Measurements from ENCODE around the gene SYTL3. TPM values are rescaled to one million over a fixed set of nuclear protein-coding genes. Genes with fewer than 3 reads are reported as not detected.
"Not testable (repeated sequence)": the region's sequence is repeated elsewhere in the genome, so short reads cannot be mapped to it uniquely, and the experiment has no call there.

Gene SYTL3
- total and polyA plus RNA-seq, 10 donors = 5.9 to 48.3 (median 17.9) TPM

GRCh38 chr6:158789115-158789917, 139.5 kb downstream of the SYTL3 start:
- no peaks in the 10 kb centered on the region for H3K9me3 ChIP-seq
- no peaks in the 10 kb centered on the region for H3K27me3 ChIP-seq (replicated peaks in 1 of 7)
- DNase-seq = no peak
- TF ChIP-seq POLR2A (IDR thresholded peaks at IDR 0.05) (no peak), POLR2AphosphoS5 (IDR thresholded peaks at IDR 0.05) (peak in 2 of 3 donors; percentile 64 to 87), CTCF (IDR thresholded peaks at IDR 0.05 in 8 of 11, conservative IDR thresholded peaks at IDR 0.05 in 3 of 11) (peak in 1 of 11 experiments; percentile 10)
- peak overlapping the region; percentile 36 to 85 (median 65) for H3K27ac ChIP-seq
- H3K36me3 ChIP-seq = peaks cover 6 to 50% (median 46%) of the 10 kb centered on the region in 6 donors
- WGBS, 5 donors = 45 to 54% (median 52%) methylated on average over 11 of the region's 11 CpGs
- H3K4me3 ChIP-seq = peak overlapping the region in 1 of 8 donors; percentile 6
- intact Hi-C loops (cut with DNase I; ENCODE audit: low total_unique reads) = loop anchor here (10.0 kb wide), 2 partner anchors 65 to 185 kb away; no protein-coding TSS in a partner anchor
- H3K4me1 ChIP-seq = peaks cover 17 to 75% (median 53%) of the 10 kb centered on the region in 6 donors

- DNase-seq = no peak
- TF ChIP-seq POLR2A (IDR thresholded peaks at IDR 0.05) (no peak), POLR2AphosphoS5 (IDR thresholded peaks at IDR 0.05) (no peak), CTCF (IDR thresholded peaks at IDR 0.05 in 8 of 11, conservative IDR thresholded peaks at IDR 0.05 in 3 of 11) (no peak)
Measured at GRCh38 chr6:158791274-158791855, 141.5 kb downstream of the SYTL3 start.

GRCh38 chr6:158792505-158792904, 142.7 kb downstream of the SYTL3 start:
- intact Hi-C loops (cut with DNase I; ENCODE audit: low total_unique reads); H3K9me3 ChIP-seq; DNase-seq; H3K4me3 ChIP-seq; H3K27me3 ChIP-seq (replicated peaks in 1 of 7): not testable (repeated sequence)
- peaks cover 0 to 26% (median 15%) of the 10 kb centered on the region in 6 donors for H3K36me3 ChIP-seq
- peaks cover 24 to 98% (median 81%) of the 10 kb centered on the region in 6 donors for H3K4me1 ChIP-seq
- peak overlapping the region in 2 of 8 donors; percentile 7 to 36 for H3K27ac ChIP-seq
- WGBS, 5 donors = 79 to 87% (median 83%) methylated on average over 10 of the region's 10 CpGs

More at GRCh38 chr6:158791274-158791855, 141.5 kb downstream of the SYTL3 start:
- Histone ChIP-seq H3K9me3 (no peaks in the 10 kb centered on the region), H3K4me3 (no peak overlapping the region), H3K27me3 (replicated peaks in 1 of 7) (no peaks in the 10 kb centered on the region), H3K36me3 (peaks cover 0 to 37% (median 26%) of the 10 kb centered on the region in 6 donors), H3K27ac (peak overlapping the region in 2 of 8 donors; percentile 12 to 36), H3K4me1 (peaks cover 21 to 95% (median 73%) of the 10 kb centered on the region in 6 donors)
- intact Hi-C loops (cut with DNase I; ENCODE audit: low total_unique reads) = no loop called here
- WGBS, 5 donors = 75 to 83% (median 82%) methylated on average over 5 to 7 of the region's 7 CpGs

- DNase-seq = no peak
- no peaks in the 10 kb centered on the region for H3K27me3 ChIP-seq (replicated peaks in 1 of 7)
- no peak overlapping the region for H3K4me3 ChIP-seq
- TF ChIP-seq CTCF (IDR thresholded peaks at IDR 0.05 in 8 of 11, conservative IDR thresholded peaks at IDR 0.05 in 3 of 11) (peak in 9 of 11 experiments; percentile 24 to 53 (median 39)), POLR2AphosphoS5 (IDR thresholded peaks at IDR 0.05) (no peak)
- peaks cover 0 to 16% (median 6%) of the 10 kb centered on the region in 6 donors for H3K36me3 ChIP-seq
- H3K4me1 ChIP-seq = peaks cover 32 to 100% (median 90%) of the 10 kb centered on the region in 6 donors
- H3K27ac ChIP-seq = peak overlapping the region in 3 of 8 donors; percentile 19 to 36 (median 35)
- intact Hi-C loops (cut with DNase I; ENCODE audit: low total_unique reads) = no loop called here
- 25 to 44% (median 36%) methylated on average over 1 of the region's 1 CpG for WGBS, 5 donors
- no peaks in the 10 kb centered on the region for H3K9me3 ChIP-seq
Measured at GRCh38 chr6:158793432-158793831, 143.6 kb downstream of the SYTL3 start.

Data from spleen (tissue), 11 donors.